AG20443 (cell line): Measurements from ENCODE around the gene R3HCC1L.

Experiments used
- DNase-seq: peaks from one replicate; pipeline ENCODE4 v3.0.0; 2012; ENCODE audit warnings: low spot score, mixed read lengths

Gene R3HCC1L

GRCh38 chr10:98276311-98276710 lies 141.9 kb downstream of the R3HCC1L start:
- DNase-seq: no peak

- DNase-seq: no peak
These were observed 151.0 kb downstream of the R3HCC1L start for GRCh38 chr10:98285416-98285815.

- DNase-seq: no peak
These were observed 152.0 kb downstream of the R3HCC1L start for GRCh38 chr10:98286419-98286818.

- no peak for DNase-seq
These were observed 152.9 kb downstream of the R3HCC1L start for GRCh38 chr10:98287321-98287720.

GRCh38 chr10:98289802-98290209 lies 155.3 kb downstream of the R3HCC1L start:
- DNase-seq: no peak

GRCh38 chr10:98292971-98293370 lies 158.5 kb downstream of the R3HCC1L start:
- DNase-seq: no peak

GRCh38 chr10:98293550-98294269 lies 159.3 kb downstream of the R3HCC1L start:
- peak; percentile 66 for DNase-seq

GRCh38 chr10:98294270-98294627 lies 159.8 kb downstream of the R3HCC1L start:
- DNase-seq: no peak
